SKM-1 (cell line): ENCODE measurements around the gene MYDGF.
A peak's percentile ranks its signal among the peaks of the same experiment; 100 is the strongest.

Experiments
- DNase-seq: peaks from one replicate; lab custom pipeline; 2025; ENCODE audit not compliant: unreplicated experiment; lab: John Stamatoyannopoulos, UW

The MYDGF gene

GRCh38 chr19:4613254-4613751 is 56.8 kb downstream of the MYDGF start:
- DNase-seq: no peak

GRCh38 chr19:4609878-4610511 is 60.1 kb downstream of the MYDGF start:
- peak; percentile 62 for DNase-seq
